Caco-2 (cell line): ENCODE data around the gene TPM4. TPM values are rescaled to one million over a fixed set of nuclear protein-coding genes. Genes with fewer than 3 reads are reported as not detected.

Source experiments
- BruUV-seq: library from RNA; stranded (reverse); fragments of 400-500 nt; replicated peaks from 2 replicates; lab custom pipeline; 2021; lab: Mats Ljungman, UMichigan
- CTCF ChIA-PET: fragments of 300-600 bp; sonication (Branson Sonifier 250); formaldehyde crosslinking; loops from one replicate; lab custom pipeline; 2022; ENCODE audit warnings: antibody characterized with exemption; lab: Charles Lee
- POLR2A ChIA-PET: fragments of 300-600 bp; sonication (Branson Sonifier 250); formaldehyde crosslinking; loops from one replicate; lab custom pipeline; 2022; ENCODE audit warnings: antibody characterized with exemption; lab: Charles Lee
- DNase-seq, 2 experiments: peaks; one replicate each; pipeline versions ENCODE4 v3.0.0 to v3.0.0-alpha.2; 2020 to 2022
- H3K27me3 ChIP-seq: replicated peaks from 2 replicates; pipeline ENCODE4 v1.6.0; 2011; ENCODE audit warnings: low read length; ENCODE audit not compliant: control insufficient read depth, insufficient read depth
- H3K36me3 ChIP-seq: 2 replicates; pipeline ENCODE4 v1.5.1; 2011; ENCODE audit warnings: low read length; ENCODE audit not compliant: control insufficient read depth, insufficient read depth
- H3K4me1 ChIP-seq: fragments of 250-450 bp; sonication (Bioruptor Pico); 2 replicates; pipeline ENCODE4 v1.5.1; 2020; ENCODE audit warnings: mild to moderate bottlenecking
- H3K4me3 ChIP-seq: 2 replicates; pipeline ENCODE4 v1.5.1; 2011; ENCODE audit warnings: low read depth, mild to moderate bottlenecking, control low read depth, low read length
- H3K9me3 ChIP-seq: fragments of 250-450 bp; sonication (Bioruptor Pico); 2 replicates; pipeline ENCODE4 v1.5.1; 2020; ENCODE audit warnings: mild to moderate bottlenecking, moderate library complexity
- H3K27ac Mint-ChIP-seq: one replicate; pipeline ENCODE4 v1.8.0; 2022; ENCODE audit warnings: mixed read lengths; ENCODE audit not compliant: unreplicated experiment
- H3K27me3 Mint-ChIP-seq: one replicate; pipeline ENCODE4 v1.8.0; 2022; ENCODE audit warnings: mixed read lengths; ENCODE audit not compliant: insufficient read depth, unreplicated experiment
- H3K36me3 Mint-ChIP-seq: one replicate; pipeline ENCODE4 v1.8.0; 2022; ENCODE audit warnings: mild to moderate bottlenecking, mixed read lengths; ENCODE audit not compliant: insufficient read depth, unreplicated experiment
- H3K4me1 Mint-ChIP-seq: one replicate; pipeline ENCODE4 v1.8.0; 2022; ENCODE audit warnings: low read depth, mixed read lengths; ENCODE audit not compliant: unreplicated experiment
- H3K4me3 Mint-ChIP-seq: one replicate; pipeline ENCODE4 v1.8.0; 2022; ENCODE audit warnings: mild to moderate bottlenecking, moderate library complexity, mixed read lengths; ENCODE audit not compliant: unreplicated experiment
- H3K9me3 Mint-ChIP-seq: one replicate; pipeline ENCODE4 v1.8.0; 2022; ENCODE audit warnings: mixed read lengths; ENCODE audit not compliant: unreplicated experiment
- intact Hi-C: fragments of 100-400 bp; cut with micrococcal nuclease; formaldehyde crosslinking; loops from one replicate; pipeline ENCODE4 v1.10.0; 2022; ENCODE audit not compliant: unreplicated experiment
- total RNA-seq: library from RNA; stranded (reverse); gene quantifications from 2 replicates; pipeline ENCODE4 v1.2.3, GENCODE V29; 2022
- TF ChIP-seq, protein P1 (sequence below), 2 experiments: fragments of 200-600 bp in 1 of 2; IDR thresholded peaks; 1 replicate in 1 of 2; 2 replicates in 1 of 2; pipeline versions ENCODE4 v1.5.1 to v1.8.0; 2011 to 2022; ENCODE audit warnings: antibody characterized with exemption in 1 of 2, control low read depth in 1 of 2, inconsistent platforms in 1 of 2, low read depth in 1 of 2, low read length in 1 of 2, mild to moderate bottlenecking in 1 of 2, moderate library complexity in 1 of 2; ENCODE audit not compliant: insufficient read depth in 1 of 2, severe bottlenecking in 1 of 2, unreplicated experiment in 1 of 2

The TPM4 gene
- total RNA-seq, 1 experiment from 2014 or later = 368 TPM

- no peak overlapping the region for H3K27ac Mint-ChIP-seq
- Histone ChIP-seq H3K27me3 (no peaks in the 10 kb centered on the region), H3K9me3 (no peaks in the 10 kb centered on the region), H3K4me3 (no peak overlapping the region), H3K4me1 (no peaks in the 10 kb centered on the region), H3K36me3 (peaks cover 2% of the 10 kb centered on the region; the same call in 1 of the 2 replicates)
- DNase-seq = no peak
- no peaks in the 10 kb centered on the region for H3K27me3 Mint-ChIP-seq
- H3K36me3 Mint-ChIP-seq = peaks cover 91% of the 10 kb centered on the region
- TF ChIP-seq, protein P1, sequence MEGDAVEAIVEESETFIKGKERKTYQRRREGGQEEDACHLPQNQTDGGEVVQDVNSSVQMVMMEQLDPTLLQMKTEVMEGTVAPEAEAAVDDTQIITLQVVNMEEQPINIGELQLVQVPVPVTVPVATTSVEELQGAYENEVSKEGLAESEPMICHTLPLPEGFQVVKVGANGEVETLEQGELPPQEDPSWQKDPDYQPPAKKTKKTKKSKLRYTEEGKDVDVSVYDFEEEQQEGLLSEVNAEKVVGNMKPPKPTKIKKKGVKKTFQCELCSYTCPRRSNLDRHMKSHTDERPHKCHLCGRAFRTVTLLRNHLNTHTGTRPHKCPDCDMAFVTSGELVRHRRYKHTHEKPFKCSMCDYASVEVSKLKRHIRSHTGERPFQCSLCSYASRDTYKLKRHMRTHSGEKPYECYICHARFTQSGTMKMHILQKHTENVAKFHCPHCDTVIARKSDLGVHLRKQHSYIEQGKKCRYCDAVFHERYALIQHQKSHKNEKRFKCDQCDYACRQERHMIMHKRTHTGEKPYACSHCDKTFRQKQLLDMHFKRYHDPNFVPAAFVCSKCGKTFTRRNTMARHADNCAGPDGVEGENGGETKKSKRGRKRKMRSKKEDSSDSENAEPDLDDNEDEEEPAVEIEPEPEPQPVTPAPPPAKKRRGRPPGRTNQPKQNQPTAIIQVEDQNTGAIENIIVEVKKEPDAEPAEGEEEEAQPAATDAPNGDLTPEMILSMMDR (IDR thresholded peaks at IDR 0.05; ENCODE audit: insufficient read depth in 1 of 2, low read depth in 1 of 2, low read length in 1 of 2, severe bottlenecking in 1 of 2, unreplicated experiment in 1 of 2) = no peak
- BruUV-seq = no TSS peak
- POLR2A ChIA-PET = no interaction called here
- H3K4me3 Mint-ChIP-seq = no peak overlapping the region
- H3K9me3 Mint-ChIP-seq = peaks cover 14% of the 10 kb centered on the region
- CTCF ChIA-PET = no interaction called here
- intact Hi-C loops = no loop called here
- no peaks in the 10 kb centered on the region for H3K4me1 Mint-ChIP-seq
These were observed 50.8 kb downstream of the TPM4 start for GRCh38 chr19:16127080-16127479.

GRCh38 chr19:16127776-16128371 is 51.6 kb downstream of the TPM4 start:
- peaks cover 2% of the 10 kb centered on the region; the same call in 1 of the 2 replicates for H3K36me3 ChIP-seq

GRCh38 chr19:16131648-16132047 is 55.4 kb downstream of the TPM4 start:
- Mint-ChIP-seq H3K4me3 (no peak overlapping the region), H3K27ac (no peak overlapping the region), H3K36me3 (peaks cover 88% of the 10 kb centered on the region), H3K9me3 (peaks cover 14% of the 10 kb centered on the region), H3K27me3 (no peaks in the 10 kb centered on the region), H3K4me1 (no peaks in the 10 kb centered on the region)
- Histone ChIP-seq H3K9me3 (no peaks in the 10 kb centered on the region), H3K27me3 (no peaks in the 10 kb centered on the region), H3K36me3 (peaks cover 2% of the 10 kb centered on the region; the same call in 1 of the 2 replicates), H3K4me3 (no peak overlapping the region), H3K4me1 (no peaks in the 10 kb centered on the region)
- BruUV-seq = no TSS peak
- intact Hi-C loops = no loop called here
- DNase-seq = no peak
- CTCF ChIA-PET = no interaction called here
- POLR2A ChIA-PET = no interaction called here
- TF ChIP-seq, protein P1 (IDR thresholded peaks at IDR 0.05; ENCODE audit: insufficient read depth in 1 of 2, low read depth in 1 of 2, low read length in 1 of 2, severe bottlenecking in 1 of 2, unreplicated experiment in 1 of 2) = no peak

More at GRCh38 chr19:16127776-16128371, 51.6 kb downstream of the TPM4 start:
- intact Hi-C loops = no loop called here
- Histone ChIP-seq H3K27me3 (no peaks in the 10 kb centered on the region), H3K4me1 (no peaks in the 10 kb centered on the region), H3K4me3 (no peak overlapping the region), H3K9me3 (no peaks in the 10 kb centered on the region)
- ChIA-PET POLR2A (no interaction called here), CTCF (no interaction called here)
- Mint-ChIP-seq H3K27me3 (no peaks in the 10 kb centered on the region), H3K36me3 (peaks cover 95% of the 10 kb centered on the region), H3K4me3 (no peak overlapping the region), H3K4me1 (no peaks in the 10 kb centered on the region), H3K9me3 (peaks cover 14% of the 10 kb centered on the region), H3K27ac (no peak overlapping the region)
- TF ChIP-seq, protein P1 (IDR thresholded peaks at IDR 0.05; ENCODE audit: insufficient read depth in 1 of 2, low read depth in 1 of 2, low read length in 1 of 2, severe bottlenecking in 1 of 2, unreplicated experiment in 1 of 2) = no peak
- no TSS peak for BruUV-seq
- DNase-seq = no peak
